ENCODE data around the gene HM13. TPM values are rescaled to one million over a fixed set of nuclear protein-coding genes. Genes with fewer than 3 reads are reported as not detected.

The HM13 gene
- total and polyA plus RNA-seq, 2 of the 13 experiments (the other 11 are each of a cell fraction or from before 2014, with no cell fraction given), result 118 to 243 TPM

GRCh38 chr20:31587545-31588389 is 73.5 kb downstream of the HM13 start (continued):
- TF ChIP-seq BRF2 (CRISPR knock-in tag; IDR thresholded peaks at IDR 0.05), result no peak
- no peak for TF ChIP-seq GPBP1L1 (CRISPR knock-in tag; IDR thresholded peaks at IDR 0.05)
- TF ChIP-seq PATZ1 (CRISPR knock-in tag; IDR thresholded peaks at IDR 0.05), result peak; percentile 73
- TF ChIP-seq ATF3 (CRISPR knock-in tag; IDR thresholded peaks at IDR 0.05), result no peak; the same call in 1 of the 2 replicates
- TF ChIP-seq ZNF678 (CRISPR knock-in tag; IDR thresholded peaks at IDR 0.05), result no peak
- TF ChIP-seq ZNF883 (CRISPR knock-in tag; IDR thresholded peaks at IDR 0.05; ENCODE audit: not compliant biosample characterization), result peak; percentile 76
- TF ChIP-seq ARNTL (CRISPR knock-in tag; IDR thresholded peaks at IDR 0.05), result no peak
- TF ChIP-seq TCF7 (IDR thresholded peaks at IDR 0.05; ENCODE audit: low read depth), result no peak
- no peak for TF ChIP-seq ZNF318 (CRISPR knock-in tag; IDR thresholded peaks at IDR 0.05)
- TF ChIP-seq SP2 (CRISPR knock-in tag; IDR thresholded peaks at IDR 0.05), result no peak
- TF ChIP-seq ESRRA (CRISPR knock-in tag; IDR thresholded peaks at IDR 0.05; ENCODE audit: low read depth), result no peak
- TF ChIP-seq ZSCAN21 (CRISPR knock-in tag; IDR thresholded peaks at IDR 0.05; ENCODE audit: borderline replicate concordance), result peak; percentile 90; the same call in 1 of the 2 replicates
- no peak for TF ChIP-seq MEIS1 (CRISPR knock-in tag; IDR thresholded peaks at IDR 0.05; ENCODE audit: borderline replicate concordance)
- no peak for TF ChIP-seq POGZ (CRISPR knock-in tag; IDR thresholded peaks at IDR 0.05)
- TF ChIP-seq ZKSCAN5 (CRISPR knock-in tag; IDR thresholded peaks at IDR 0.05), result no peak
- no peak for TF ChIP-seq HDAC1 (CRISPR knock-in tag; IDR thresholded peaks at IDR 0.05)

Data from HepG2 (cell line).